HFF-Myc (cell line): Measurements from ENCODE around the gene TCTN2.

Experiments used
- DNase-seq: peaks from one replicate; pipeline ENCODE4 v3.0.0-alpha.2; 2011; ENCODE audit warnings: low read depth; ENCODE audit errors: extremely low read depth
- H3K4me3 ChIP-seq: replicated peaks from 2 replicates; pipeline ENCODE4 v1.5.1; 2011; ENCODE audit warnings: low read depth, mild to moderate bottlenecking, control low read depth, low read length
- CTCF ChIP-seq: IDR thresholded peaks from 2 replicates; pipeline ENCODE4 v1.5.1; 2012; ENCODE audit warnings: mild to moderate bottlenecking, low read depth, low read length, control low read depth; ENCODE audit errors: missing control alignments

TCTN2 gene

GRCh38 chr12:123727878-123728277 is 57.0 kb downstream of the TCTN2 start:
- H3K4me3 ChIP-seq, result no peak overlapping the region
- no peak for DNase-seq
- TF ChIP-seq CTCF, result no peak

GRCh38 chr12:123731596-123731995 is 60.7 kb downstream of the TCTN2 start:
- no peak overlapping the region for H3K4me3 ChIP-seq
- TF ChIP-seq CTCF, result no peak
- DNase-seq, result no peak

GRCh38 chr12:123732251-123732650 is 61.3 kb downstream of the TCTN2 start:
- no peak overlapping the region for H3K4me3 ChIP-seq
- DNase-seq, result no peak
- no peak for TF ChIP-seq CTCF

GRCh38 chr12:123733229-123733628 is 62.3 kb downstream of the TCTN2 start:
- TF ChIP-seq CTCF, result no peak
- no peak overlapping the region for H3K4me3 ChIP-seq
- DNase-seq, result no peak

- no peak overlapping the region for H3K4me3 ChIP-seq
- no peak for TF ChIP-seq CTCF
- DNase-seq, result no peak
Measured at GRCh38 chr12:123734268-123734667, 63.4 kb downstream of the TCTN2 start.

GRCh38 chr12:123741937-123742572 is 71.1 kb downstream of the TCTN2 start:
- DNase-seq, result no peak
- TF ChIP-seq CTCF, result no peak

GRCh38 chr12:123743002-123743401 is 72.1 kb downstream of the TCTN2 start:
- no peak for TF ChIP-seq CTCF
- no peak for DNase-seq
- H3K4me3 ChIP-seq, result no peak overlapping the region

More at GRCh38 chr12:123741937-123742572, 71.1 kb downstream of the TCTN2 start:
- no peak overlapping the region for H3K4me3 ChIP-seq
